Posterior vena cava (tissue), 2 donors: ENCODE measurements around the gene GLYATL1B. TPM values are rescaled to one million over a fixed set of nuclear protein-coding genes. Genes with fewer than 3 reads are reported as not detected.
"Not testable (repeated sequence)": the region's sequence is repeated elsewhere in the genome, so short reads cannot be mapped to it uniquely, and the experiment has no call there.

ENCODE experiments used
- DNase-seq: peaks from one replicate; pipeline ENCODE4 v3.0.0-alpha.2; 2020; ENCODE audit warnings: low spot score
- intact Hi-C, 2 donors: fragments of 100-400 bp; cut with DNase I; formaldehyde crosslinking; loops; one replicate each; pipeline versions ENCODE4 v1.14.1 to v1.14.2; 2022 to 2023
- total RNA-seq, 2 donors: library from RNA; stranded (reverse); fragmentation: NEBNext Ultra II Directional; extraction: Animal tissue kit (Norgen Biotek cat#: 25700); gene quantifications; one replicate each; pipeline ENCODE4 v1.2.1, GENCODE V29; 2021
- donor health status: DM: yes; HTN: yes; CAD: no.
- donor health status: DM: yes; HTN: yes; CAD: no.

GLYATL1B gene
- total RNA-seq, 2 donors from 2014 or later = not detected

GRCh38 chr11:59093576-59093975, 7.5 kb downstream of the GLYATL1B start:
- intact Hi-C loops, DNase-seq: not testable (repeated sequence)

DNA sequence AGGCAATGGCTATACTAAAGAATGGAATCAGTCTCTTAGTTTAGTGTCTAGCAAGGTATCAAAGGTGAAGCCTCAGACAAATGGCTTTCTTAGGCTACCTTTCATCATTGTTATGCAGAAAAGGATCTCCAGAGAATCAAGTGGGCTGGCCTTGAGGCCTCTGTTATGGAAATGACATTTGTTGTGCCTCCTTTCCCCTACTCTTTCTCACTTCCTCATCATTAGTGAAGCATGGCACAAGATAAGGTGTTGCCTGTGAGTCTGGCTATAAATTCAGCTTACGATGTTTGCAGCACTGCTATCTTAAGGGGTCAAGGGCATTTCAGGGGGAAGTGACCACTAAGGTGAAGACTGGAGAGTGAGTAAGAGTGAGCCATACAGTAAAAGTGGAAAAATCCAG, 9.1 kb downstream of the GLYATL1B start:
- intact Hi-C loops, DNase-seq: not testable (repeated sequence)

DNA sequence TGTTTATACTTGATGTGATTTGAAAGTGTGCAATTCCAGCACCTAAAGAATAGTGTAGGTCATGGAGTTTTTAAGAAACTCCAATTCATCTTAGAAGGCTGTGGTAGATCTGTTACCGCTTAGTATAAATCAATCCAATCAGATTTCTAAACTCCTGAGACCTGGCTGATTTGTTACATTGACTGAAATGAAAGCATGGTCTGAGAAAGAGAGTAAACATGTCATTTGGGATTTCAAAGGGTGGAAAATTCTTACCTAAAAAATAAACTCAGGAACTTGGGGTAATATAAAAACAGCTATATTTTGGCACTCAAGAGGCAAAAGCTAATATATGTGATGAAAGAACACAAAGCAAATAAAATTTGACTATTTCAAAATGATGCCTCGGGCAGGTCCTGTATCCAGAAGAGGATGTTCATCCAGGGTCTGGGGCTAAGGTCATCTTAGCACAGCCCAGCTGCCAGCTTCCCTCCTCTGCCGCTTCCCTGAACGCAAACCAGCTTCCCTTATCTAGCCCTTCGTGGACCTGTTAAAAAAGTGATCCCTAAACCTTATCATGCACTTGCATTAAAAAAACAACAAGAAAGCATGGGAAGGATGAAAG, 10.0 kb downstream of the GLYATL1B start:
- intact Hi-C loops, DNase-seq: not testable (repeated sequence)

GRCh38 chr11:59097113-59097708, 11.1 kb downstream of the GLYATL1B start:
- no peak for DNase-seq

GRCh38 chr11:59097938-59098337, 11.8 kb downstream of the GLYATL1B start:
- DNase-seq, intact Hi-C loops: not testable (repeated sequence)

More at GRCh38 chr11:59097113-59097708, 11.1 kb downstream of the GLYATL1B start:
- intact Hi-C loops = no loop called here

DNA sequence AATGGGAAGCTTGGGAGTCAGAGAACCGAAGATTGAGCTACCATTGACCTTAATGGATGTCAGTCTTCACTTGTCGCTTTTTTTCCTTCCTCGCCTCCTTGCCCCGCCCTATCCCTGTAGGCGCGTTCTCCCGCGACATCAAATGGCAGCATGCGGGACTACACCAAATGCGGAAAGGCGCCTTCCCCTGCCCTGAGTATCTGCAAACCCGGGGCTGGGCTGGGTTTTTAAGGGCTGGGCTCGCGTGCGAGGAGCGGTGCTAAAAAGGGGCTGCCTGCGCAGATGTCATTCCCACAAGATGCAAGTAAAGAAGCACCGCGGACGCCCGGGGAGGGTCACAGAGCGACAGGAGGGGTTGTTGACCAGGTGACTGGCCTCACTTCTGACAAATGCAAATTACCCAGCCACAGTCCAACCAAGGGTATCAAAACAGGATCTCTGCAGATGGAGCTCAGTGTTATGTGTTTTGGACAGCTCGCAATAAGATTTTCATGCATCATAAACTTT, 16.2 kb downstream of the GLYATL1B start:
- peak; percentile 77 for DNase-seq

DNA sequence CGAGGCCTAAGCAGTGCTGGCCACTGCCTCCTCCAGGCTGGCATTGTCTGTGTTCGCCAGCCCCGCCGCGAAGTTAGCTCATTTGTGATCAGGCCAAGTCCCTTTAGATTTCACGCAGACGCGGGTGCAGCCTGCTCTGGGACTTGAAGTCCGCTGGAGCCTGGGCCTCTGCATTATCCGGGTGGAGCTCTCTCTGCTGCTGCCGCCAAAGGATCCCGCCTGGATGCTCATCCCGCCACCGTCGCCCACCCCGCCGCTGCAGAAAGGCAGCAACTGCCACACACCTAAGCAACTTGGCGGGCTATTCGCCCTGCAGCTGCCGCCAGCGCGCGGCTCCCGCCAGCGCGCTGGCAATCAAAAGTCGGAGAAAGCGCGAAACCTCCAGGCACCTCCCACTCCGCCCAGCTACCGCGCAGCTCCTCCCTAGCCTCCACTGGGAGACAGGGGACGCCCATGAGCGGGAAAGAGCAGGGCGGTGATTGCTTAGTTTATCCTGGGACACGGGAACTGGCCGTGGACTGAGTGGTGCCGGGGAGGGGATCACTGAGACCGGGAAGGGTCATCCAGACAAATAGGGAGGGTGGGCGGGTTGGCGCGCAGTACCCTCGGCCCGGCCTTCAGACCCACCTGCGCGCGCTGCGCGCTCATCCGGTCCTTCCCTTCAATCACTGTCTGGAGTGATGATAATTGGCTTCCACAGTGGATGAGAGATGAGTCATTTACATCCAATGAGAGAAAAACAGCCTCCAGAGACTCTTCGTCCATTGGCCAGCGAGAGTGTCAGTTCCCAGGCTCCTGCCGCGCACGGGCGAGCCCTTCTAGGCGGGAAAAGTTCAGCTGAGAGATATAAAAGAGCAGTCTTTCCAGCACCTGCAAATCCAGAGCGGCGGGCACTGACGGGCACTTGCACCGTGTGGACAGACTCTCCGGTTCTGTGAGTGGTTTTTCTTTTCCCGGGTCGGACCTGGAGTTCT, 20.5 kb downstream of the GLYATL1B start, which contains the start of gene FAM111B:
FAM111B (plus strand) TSS at position 875 of the 974 bp plus-strand sequence. CDS start 2,389 bp downstream, outside the sequence.
- DNase-seq = peak; percentile 93
- intact Hi-C loops = no loop called here

More for the DNA sequence above, 16.2 kb downstream of the GLYATL1B start:
- intact Hi-C loops = no loop called here

GRCh38 chr11:59107721-59108120, 21.6 kb downstream of the GLYATL1B start:
- intact Hi-C loops, DNase-seq: not testable (repeated sequence)

DNA sequence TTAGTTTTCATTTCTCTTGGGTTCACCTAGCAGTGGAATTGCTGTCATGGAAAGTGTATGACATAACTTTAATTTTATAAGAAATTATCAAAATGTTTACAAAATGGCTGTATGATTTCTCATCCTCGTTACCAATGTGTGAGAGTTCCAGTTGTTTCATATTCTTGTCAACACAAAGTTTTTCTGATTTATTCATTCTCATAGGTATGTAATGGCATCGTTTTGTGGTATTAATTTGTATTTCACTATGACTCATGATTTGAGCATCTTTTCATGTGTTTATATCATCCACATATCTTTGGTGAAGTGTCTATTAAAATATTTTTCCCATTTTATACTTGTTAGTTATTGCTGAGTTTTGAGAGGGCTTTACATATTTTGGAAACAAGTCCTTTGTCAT, 26.4 kb downstream of the GLYATL1B start:
- intact Hi-C loops = no loop called here
- DNase-seq = no peak

- intact Hi-C loops = no loop called here
- DNase-seq = no peak
Measured at GRCh38 chr11:59114344-59114743, 28.2 kb downstream of the GLYATL1B start.

- intact Hi-C loops = loop anchor here in 1 of 2 donors (5.0 kb wide), 1 partner anchor 1733 kb away; the partner anchor contains the start of gene PRG3
- DNase-seq = no peak
Measured at GRCh38 chr11:59115553-59115952, 29.4 kb downstream of the GLYATL1B start.

DNA sequence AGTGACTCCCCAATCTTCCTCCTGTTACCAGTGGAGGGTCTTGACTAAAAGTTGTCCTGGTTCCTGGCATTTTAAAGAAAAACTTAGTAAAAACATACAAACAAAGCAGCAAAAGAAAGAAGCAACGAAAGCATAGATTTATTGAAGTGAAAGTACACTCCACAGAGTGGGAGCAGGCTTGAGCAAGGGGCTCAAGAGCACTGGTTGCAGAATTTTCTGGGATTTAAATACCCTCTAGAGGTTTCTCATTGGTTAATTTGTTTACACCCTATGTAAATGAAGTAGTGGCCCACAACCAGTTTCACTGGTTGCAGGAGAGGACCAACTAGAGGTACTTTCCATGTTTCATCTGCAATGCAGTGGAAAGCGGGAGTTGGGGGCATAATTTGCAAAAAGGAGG, 31.7 kb downstream of the GLYATL1B start:
- DNase-seq = no peak
- intact Hi-C loops = loop anchor here in 1 of 2 donors (5.0 kb wide), 1 partner anchor 1735 kb away; the partner anchor contains the start of gene PRG3

- intact Hi-C loops = loop anchor here in 1 of 2 donors (5.0 kb wide), 1 partner anchor 1738 kb away; the partner anchor contains the start of gene PRG3
- no peak for DNase-seq
Measured at GRCh38 chr11:59119826-59120225, 33.7 kb downstream of the GLYATL1B start.

DNA sequence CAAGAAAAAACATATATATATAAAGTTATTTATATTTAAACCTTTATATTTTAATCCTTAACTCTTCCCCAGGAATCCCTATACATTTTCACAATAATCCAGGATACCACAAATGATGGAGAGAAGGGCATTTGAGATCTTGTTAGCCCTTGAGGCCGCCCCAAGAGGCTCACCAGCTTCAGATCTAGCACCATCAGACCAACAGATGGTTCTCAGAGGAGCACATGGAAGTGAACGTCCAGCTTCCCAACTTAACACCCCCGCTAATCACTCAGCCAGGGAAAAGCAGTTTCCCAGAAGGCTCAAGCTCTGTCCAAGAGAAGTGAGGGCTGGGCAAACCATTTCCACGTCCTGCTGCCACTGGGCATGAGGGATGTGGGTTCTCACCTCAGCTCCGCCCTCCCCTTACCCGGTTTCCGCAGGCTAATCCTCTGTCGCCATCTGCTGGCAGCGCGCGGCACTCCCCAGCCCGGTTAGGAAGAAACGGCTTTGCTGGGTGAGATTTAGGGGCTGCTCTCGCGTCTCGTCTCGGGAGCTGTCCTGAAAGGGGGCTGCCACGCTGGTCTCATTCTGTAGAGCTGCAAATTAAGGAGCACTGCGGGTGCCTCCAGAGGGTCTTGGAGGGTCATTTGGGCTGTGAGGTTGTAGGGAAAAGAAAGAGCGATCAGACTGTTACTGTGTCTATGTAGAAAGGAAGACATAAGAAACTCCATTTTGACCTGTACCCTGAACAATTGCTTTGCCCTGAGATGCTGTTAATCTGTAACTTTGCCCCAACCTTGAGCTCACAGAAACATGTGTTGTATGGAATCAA, 49.7 kb downstream of the GLYATL1B start:
- peak; percentile 95 for DNase-seq
- intact Hi-C loops = loop anchor here in 1 of 2 donors (10.0 kb wide), 1 partner anchor 81 kb away; no protein-coding TSS in a partner anchor

DNA sequence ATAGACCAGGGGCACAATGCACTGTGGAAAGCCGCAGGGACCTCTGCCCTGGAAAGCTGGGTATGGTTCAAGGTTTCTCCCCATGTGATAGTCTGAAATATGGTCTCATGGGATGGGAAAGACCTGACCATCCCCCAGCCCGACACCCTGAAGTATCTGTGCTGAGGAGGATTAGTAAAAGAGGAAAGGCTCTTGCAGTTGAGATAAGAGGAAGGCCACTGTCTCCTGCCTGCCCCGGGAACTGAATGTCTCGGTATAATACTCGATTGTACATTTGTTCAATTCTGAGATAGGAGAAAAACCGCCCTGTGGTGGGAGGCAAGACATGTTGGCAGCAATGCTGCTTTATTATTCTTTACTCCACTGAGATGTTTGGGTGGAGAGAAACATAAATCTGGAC, 50.4 kb downstream of the GLYATL1B start:
- not testable (repeated sequence) for DNase-seq
- intact Hi-C loops = loop anchor here in 1 of 2 donors (10.0 kb wide), 1 partner anchor 82 kb away; no protein-coding TSS in a partner anchor

- intact Hi-C loops = loop anchor here in 1 of 2 donors (10.0 kb wide), 1 partner anchor 82 kb away; no protein-coding TSS in a partner anchor
- DNase-seq = no peak
Measured at GRCh38 chr11:59137190-59137589, 51.1 kb downstream of the GLYATL1B start.

DNA sequence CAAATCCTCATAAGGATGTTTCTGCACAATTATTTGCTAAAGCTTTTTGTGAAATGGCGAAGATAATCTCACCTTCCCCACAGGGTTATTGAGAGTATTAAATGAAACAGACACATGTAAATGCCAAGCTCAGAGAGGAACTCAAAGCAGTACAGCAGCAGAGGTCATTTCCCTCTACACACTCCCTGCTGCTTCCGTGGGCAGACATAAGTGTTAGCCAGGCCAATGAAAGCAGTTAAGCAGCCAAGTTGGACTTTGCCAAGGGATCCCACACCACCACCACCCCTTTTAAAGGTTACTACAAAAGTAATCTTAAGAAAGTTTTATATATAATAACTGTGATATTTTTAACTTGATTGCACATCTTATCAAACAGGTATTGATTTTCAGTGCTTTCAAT, 52.5 kb downstream of the GLYATL1B start:
- intact Hi-C loops = loop anchor here in 1 of 2 donors (10.0 kb wide), 1 partner anchor 84 kb away; no protein-coding TSS in a partner anchor
- DNase-seq = no peak

GRCh38 chr11:59141191-59141590, 55.1 kb downstream of the GLYATL1B start:
- no peak for DNase-seq
- intact Hi-C loops = loop anchor here in 1 of 2 donors (5.0 kb wide), 1 partner anchor 1819 kb away; the partner anchor contains the start of gene TNKS1BP1
